ENCODE results near the gene DKC1.

DNA sequence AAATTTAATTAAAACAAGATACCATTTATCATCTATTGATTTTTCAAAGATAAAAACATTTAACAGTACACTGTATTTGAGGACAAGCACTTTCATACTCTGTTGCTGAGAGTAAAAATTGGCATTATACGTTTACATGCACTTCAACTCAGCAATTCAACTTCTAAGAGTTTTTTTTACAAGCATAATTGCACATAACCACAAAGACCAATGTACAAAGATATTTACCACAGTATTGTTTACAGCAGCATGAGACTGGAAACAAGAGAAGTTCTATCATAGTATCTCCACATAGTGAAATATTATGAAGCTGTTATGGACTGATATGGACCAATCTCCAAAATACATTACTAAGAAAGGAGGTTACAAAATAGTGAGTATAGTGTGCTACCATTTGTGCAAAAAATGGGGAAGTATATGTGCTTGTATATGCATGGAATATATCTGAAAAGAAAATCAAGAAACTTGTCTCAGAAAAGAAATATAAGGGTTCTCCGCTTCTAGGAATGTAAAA, 22.7 kb upstream of the DKC1 start:
- no peak for TF ChIP-seq CTCF (IDR thresholded peaks at IDR 0.05; ENCODE audit: low read depth, low read length)
- TF ChIP-seq EZH2phosphoT487 (IDR thresholded peaks at IDR 0.05; ENCODE audit: low read depth), result no peak

All from OCI-LY3 (cell line).